Adrenal gland (tissue), 5 donors: Measurements from ENCODE around the gene ABCF3.

ENCODE experiments used
- CTCF ChIP-seq, 6 experiments: fragments of 450-650 bp in 4 of 6; fragments of 200-600 bp in 2 of 6; sonication (generic) in 1 of 6; IDR thresholded peaks; 1 replicate in 5 of 6; 2 replicates in 1 of 6; pipeline versions ENCODE4 v1.5.1 to v1.8.0; 2016 to 2021; ENCODE audit warnings: antibody characterized with exemption in 6 of 6, mild to moderate bottlenecking in 2 of 6, moderate library complexity in 1 of 6
- POLR2A ChIP-seq, 2 donors: fragments of 450-650 bp; IDR thresholded peaks; one replicate each; pipeline ENCODE4 v1.6.1; 2017; ENCODE audit warnings: antibody characterized with exemption in 2 of 2, mild to moderate bottlenecking in 2 of 2, moderate library complexity in 1 of 2
- donor health status: DM: no; HTN: no; CAD: no.

GRCh38 chr3:184196536-184196935 lies 10.5 kb downstream of the ABCF3 start:
- TF ChIP-seq CTCF (IDR thresholded peaks at IDR 0.05) (no peak), POLR2A (IDR thresholded peaks at IDR 0.05) (peak in 1 of 2 donors; percentile 21)
